H1 (cell line): ENCODE results near the gene PPP2R3B. TPM values are rescaled to one million over a fixed set of nuclear protein-coding genes. Genes with fewer than 3 reads are reported as not detected.

Source experiments
- CTCF ChIA-PET: fragments of 300-600 bp; sonication (Branson Sonifier 250); formaldehyde crosslinking; loops from one replicate; lab custom pipeline; 2021; ENCODE audit not compliant: partially characterized antibody; lab: Charles Lee
- POLR2A ChIA-PET: fragments of 300-600 bp; sonication (Branson Sonifier 250); formaldehyde crosslinking; loops from one replicate; lab custom pipeline; 2021; ENCODE audit warnings: inconsistent platforms; ENCODE audit not compliant: partially characterized antibody; lab: Charles Lee
- DNase-seq, 2 experiments: peaks; one replicate each; pipeline versions ENCODE4 v3.0.0 to v3.0.0-alpha.2; 2010 to 2022; ENCODE audit warnings: low spot score in 2 of 2, low read depth in 1 of 2, mixed read lengths in 1 of 2
- FAIRE-seq: peaks from 2 replicates; lab custom pipeline; 2011; peaks lifted over from hg19 to GRCh38; lab: Jason Lieb, UNC
- H2AFZ ChIP-seq: 2 replicates; pipeline ENCODE4 v1.8.1; 2012; ENCODE audit warnings: low read length, inconsistent platforms
- H2AK5ac ChIP-seq: 2 replicates; pipeline ENCODE4 v1.6.1; 2013; ENCODE audit warnings: low read depth, low read length
- H2BK120ac ChIP-seq: replicated peaks from 2 replicates; pipeline ENCODE3; 2013; ENCODE audit warnings: low read depth, low read length, inconsistent platforms
- H2BK12ac ChIP-seq: 2 replicates; pipeline ENCODE4 v1.6.1; 2013; ENCODE audit warnings: low read depth, low read length
- H2BK15ac ChIP-seq: 2 replicates; pipeline ENCODE4 v1.6.1; 2013; ENCODE audit warnings: low read length
- H2BK20ac ChIP-seq: 2 replicates; pipeline ENCODE4 v1.6.1; 2013; ENCODE audit warnings: low read length
- H2BK5ac ChIP-seq: 2 replicates; pipeline ENCODE4 v1.6.1; 2013; ENCODE audit warnings: low read depth, low read length
- H3K14ac ChIP-seq: 2 replicates; pipeline ENCODE4 v1.6.1; 2013; ENCODE audit warnings: inconsistent platforms; ENCODE audit not compliant: insufficient read length
- H3K18ac ChIP-seq: 2 replicates; pipeline ENCODE4 v1.6.1; 2013; ENCODE audit warnings: low read length; ENCODE audit errors: extremely low read depth
- H3K23ac ChIP-seq: 2 replicates; pipeline ENCODE4 v1.6.1; 2013; ENCODE audit warnings: inconsistent platforms; ENCODE audit not compliant: insufficient read length
- H3K23me2 ChIP-seq: 2 replicates; pipeline ENCODE4 v1.6.1; 2013; ENCODE audit warnings: low read depth, low read length
- H3K27ac ChIP-seq: 2 replicates; pipeline ENCODE4 v1.6.1; 2011; ENCODE audit warnings: low read depth, low read length, inconsistent platforms
- H3K27me3 ChIP-seq, 4 experiments: replicated peaks in 1 of 4; 1 replicate in 1 of 4; 2 replicates in 3 of 4; pipeline versions ENCODE4 v1.6.1 to v1.8.1; 2011 to 2013; ENCODE audit warnings: low read length in 3 of 4, mild to moderate bottlenecking in 3 of 4, inconsistent platforms in 2 of 4, mixed read lengths in 2 of 4, moderate library complexity in 1 of 4; ENCODE audit not compliant: control insufficient read depth in 3 of 4, insufficient read depth in 3 of 4; ENCODE audit errors: extremely low read depth in 1 of 4
- H3K36me3 ChIP-seq, 4 experiments: 2 replicates each; pipeline versions ENCODE4 v1.6.1 to v1.8.1; 2011 to 2013; ENCODE audit warnings: mild to moderate bottlenecking in 4 of 4, low read length in 3 of 4, moderate library complexity in 2 of 4, control low read depth in 1 of 4, inconsistent platforms in 1 of 4; ENCODE audit not compliant: insufficient read depth in 4 of 4, control insufficient read depth in 2 of 4
- H3K4ac ChIP-seq: replicated peaks from 2 replicates; pipeline ENCODE3; 2013; ENCODE audit warnings: low read length, low read depth, mixed read lengths, inconsistent platforms; ENCODE audit not compliant: insufficient read length
- H3K4me1 ChIP-seq, 4 experiments: replicated peaks in 1 of 4; 1 replicate in 1 of 4; 2 replicates in 3 of 4; pipeline versions ENCODE4 v1.6.1 to v1.8.1; 2011 to 2013; ENCODE audit warnings: low read length in 3 of 4, inconsistent platforms in 2 of 4, mixed read lengths in 1 of 4; ENCODE audit not compliant: insufficient read depth in 4 of 4, control insufficient read depth in 3 of 4
- H3K4me2 ChIP-seq, 2 experiments: 2 replicates each; pipeline versions ENCODE4 v1.6.1 to v1.8.1; 2011 to 2013; ENCODE audit warnings: low read depth in 2 of 2, low read length in 2 of 2, control low read depth in 1 of 2, inconsistent platforms in 1 of 2, mild to moderate bottlenecking in 1 of 2; ENCODE audit not compliant: insufficient read depth in 1 of 2
- H3K4me3 ChIP-seq, 4 experiments: fragments of 200-600, 300-600 bp in 1 of 4; sonication (generic), shearing (Covaris generic), sonication (Bioruptor Twin) in 1 of 4; 2 replicates each; pipeline versions ENCODE4 v1.5.1 to v1.8.1; 2011 to 2016; ENCODE audit warnings: low read length in 4 of 4, low read depth in 3 of 4, control low read depth in 2 of 4, inconsistent platforms in 2 of 4, mild to moderate bottlenecking in 2 of 4, mixed read lengths in 1 of 4, moderate library complexity in 1 of 4; ENCODE audit not compliant: insufficient read depth in 2 of 4; ENCODE audit errors: extremely low read depth in 1 of 4
- H3K56ac ChIP-seq: replicated peaks from 2 replicates; pipeline ENCODE3; 2013; ENCODE audit warnings: low read depth, mild to moderate bottlenecking, mixed read lengths, low read length, inconsistent platforms; ENCODE audit not compliant: insufficient read length
- H3K79me1 ChIP-seq: 2 replicates; pipeline ENCODE4 v1.6.1; 2013; ENCODE audit warnings: low read depth, low read length, control low read depth
- H3K79me2 ChIP-seq, 2 experiments: 2 replicates each; pipeline versions ENCODE4 v1.6.1 to v1.8.1; 2012 to 2013; ENCODE audit warnings: low read length in 2 of 2, mild to moderate bottlenecking in 2 of 2, inconsistent platforms in 1 of 2; ENCODE audit not compliant: insufficient read depth in 2 of 2, control insufficient read depth in 1 of 2
- H3K9ac ChIP-seq, 4 experiments: replicated peaks in 1 of 4; 1 replicate in 1 of 4; 2 replicates in 3 of 4; pipeline versions ENCODE4 v1.6.1 to v1.8.1; 2011 to 2013; ENCODE audit warnings: low read depth in 3 of 4, low read length in 3 of 4, control low read depth in 2 of 4, mild to moderate bottlenecking in 2 of 4, moderate library complexity in 2 of 4, inconsistent platforms in 1 of 4; ENCODE audit errors: extremely low read depth in 1 of 4
- H3K9me3 ChIP-seq, 2 experiments: 2 replicates each; pipeline versions ENCODE4 v1.6.1 to v1.8.1; 2012 to 2013; ENCODE audit warnings: mild to moderate bottlenecking in 2 of 2, moderate library complexity in 2 of 2, control low read depth in 1 of 2, inconsistent platforms in 1 of 2, low read depth in 1 of 2, low read length in 1 of 2, mixed read lengths in 1 of 2; ENCODE audit not compliant: insufficient read depth in 2 of 2
- H4K20me1 ChIP-seq, 2 experiments: replicated peaks in 1 of 2; 2 replicates each; pipeline versions ENCODE3 to v1.8.1; 2011 to 2013; ENCODE audit warnings: inconsistent platforms in 2 of 2, low read length in 2 of 2, mild to moderate bottlenecking in 1 of 2; ENCODE audit not compliant: insufficient read depth in 2 of 2, control insufficient read depth in 1 of 2
- H4K5ac ChIP-seq: 2 replicates; pipeline ENCODE4 v1.6.1; 2013; ENCODE audit warnings: low read length, low read depth, mixed read lengths, inconsistent platforms; ENCODE audit not compliant: insufficient read length
- H4K8ac ChIP-seq: 2 replicates; pipeline ENCODE4 v1.8.0; 2013; ENCODE audit warnings: mild to moderate bottlenecking, moderate library complexity, low read length, inconsistent platforms; ENCODE audit not compliant: insufficient read depth; ENCODE audit errors: extremely low read depth
- H4K91ac ChIP-seq: replicated peaks from 2 replicates; pipeline ENCODE3; 2013; ENCODE audit warnings: low read length, mixed read lengths, inconsistent platforms; ENCODE audit not compliant: insufficient read length
- CEBPB ChIP-seq: IDR thresholded peaks from 2 replicates; pipeline ENCODE4 v1.6.1; 2012; ENCODE audit warnings: low read depth, low read length
- SIRT6 ChIP-seq: IDR thresholded peaks from one replicate; pipeline ENCODE4 v1.7.1; 2012; ENCODE audit warnings: low read length, inconsistent platforms
- WGBS, 2 experiments: shearing (Covaris generic) in 1 of 2; methylation state at CpG; one replicate each; pipeline versions ENCODE4 v1.1.6 to v1.1.7; 2013 to 2015; ENCODE audit warnings: low lambda C conversion rate in 2 of 2, mixed read lengths in 2 of 2, inconsistent platforms in 1 of 2, low coverage in 1 of 2, missing lambda C conversion rate in 1 of 2; ENCODE audit not compliant: insufficient replicate concordance in 2 of 2, insufficient coverage in 1 of 2, insufficient read length in 1 of 2; ENCODE audit errors: extremely low coverage in 1 of 2, missing lambda C conversion rate in 1 of 2; 5-methylcytosine and 5-hydroxymethylcytosine counted together
- polyA plus RNA-seq, 7 experiments: library from polyadenylated mRNA; depleted of rRNA in 3 of 7; stranded (reverse) in 5 of 7; unstranded in 2 of 7; fragments of >200 nt in 5 of 7; fragments of 200-250 nt in 2 of 7; gene quantifications; 1 replicate in 5 of 7; 2 replicates in 1 of 7; 4 replicates in 1 of 7; pipeline versions ENCODE4 v1.2.1 to v1.2.3, GENCODE V29; 2011 to 2013; ENCODE audit warnings: missing spikeins in 2 of 7, mixed read lengths in 2 of 7
- total RNA-seq: library from RNA; stranded (reverse); fragmentation: NEBNext Ultra II Directional; extraction: Animal tissue kit (Norgen Biotek cat#: 25700); gene quantifications from 2 replicates; pipeline ENCODE4 v1.2.1, GENCODE V29; 2021
- TF ChIP-seq, protein P1 (sequence below), 3 experiments: IDR thresholded peaks; 1 replicate in 2 of 3; 2 replicates in 1 of 3; pipeline versions ENCODE4 v1.5.1 to v1.6.1; 2011; ENCODE audit warnings: low read length in 3 of 3, mild to moderate bottlenecking in 3 of 3, inconsistent platforms in 2 of 3, low read depth in 1 of 3, moderate library complexity in 1 of 3; ENCODE audit not compliant: insufficient read depth in 1 of 3; ENCODE audit errors: control extremely low read depth in 1 of 3
- TF ChIP-seq, protein P2 (sequence below): IDR thresholded peaks from 2 replicates; pipeline ENCODE4 v1.6.1; 2012; ENCODE audit warnings: low read length, inconsistent platforms

Gene PPP2R3B
- total and polyA plus RNA-seq, 2 of the 8 experiments (the other 6 are each of a cell fraction or from before 2014, with no cell fraction given): 47.6 to 86.7 TPM

DNA sequence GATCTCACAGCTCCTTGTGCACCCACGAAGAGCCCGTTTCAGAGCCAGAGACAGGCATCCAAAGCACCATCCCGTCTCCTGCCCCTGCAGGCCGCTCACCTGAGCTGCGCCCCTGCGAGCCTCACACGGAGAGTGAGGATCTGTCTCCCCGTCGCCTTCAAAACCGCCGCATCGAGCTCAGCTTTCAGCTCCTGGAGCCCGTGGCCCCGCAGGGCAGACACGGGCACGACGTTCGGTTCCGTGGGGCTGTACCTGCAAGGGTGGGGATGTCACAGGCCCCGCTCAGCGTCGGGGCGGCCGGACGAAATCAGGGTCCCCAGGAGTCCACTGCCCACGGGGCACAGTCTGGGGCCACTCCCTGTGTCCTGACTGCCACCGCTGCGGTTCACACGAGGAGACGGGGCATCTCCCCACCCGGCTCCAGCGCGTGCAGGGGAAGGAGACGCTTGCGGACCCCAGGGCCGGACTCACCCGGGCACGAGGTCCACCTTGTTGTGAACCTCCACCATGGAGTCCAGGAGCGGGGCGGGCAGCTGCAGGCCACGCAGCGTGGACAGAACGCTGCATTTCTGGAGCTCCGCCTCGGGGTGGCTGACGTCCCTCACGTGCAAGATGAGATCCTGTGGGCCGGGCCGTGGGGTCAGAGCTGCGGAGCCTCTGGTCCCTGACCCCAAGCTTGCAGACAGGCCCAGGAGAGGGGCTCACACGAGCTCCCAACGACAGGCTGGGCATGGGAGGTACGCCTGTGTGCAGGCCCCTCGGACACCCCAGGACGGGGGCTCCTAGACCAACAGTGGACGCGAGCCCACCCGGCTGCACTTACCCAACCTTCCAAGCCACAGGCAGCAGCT lies 79.2 kb downstream of the PPP2R3B start:
- Histone ChIP-seq H4K91ac (no peak overlapping the region), H3K9ac (no peak overlapping the region), H2AK5ac (no peak overlapping the region), H3K4me3 (no peak overlapping the region), H2BK15ac (no peak overlapping the region), H4K5ac (no peak overlapping the region), H3K14ac (no peak overlapping the region), H4K20me1 (peaks cover 6 to 23% of the 10 kb centered on the region in 2 experiments), H3K79me1 (peaks cover 5% of the 10 kb centered on the region; the same call in 1 of the 2 replicates), H2BK20ac (no peak overlapping the region), H3K9me3 (no peaks in the 10 kb centered on the region; a peak in 1 of 4 replicates), H3K4me1 (no peaks in the 10 kb centered on the region), H3K23me2 (peaks cover 6% of the 10 kb centered on the region; the same call in 1 of the 2 replicates), H3K79me2 (no peaks in the 10 kb centered on the region; a peak in 1 of 4 replicates), H3K27me3 (no peaks in the 10 kb centered on the region), H3K18ac (no peak overlapping the region), H2BK12ac (no peak overlapping the region), H3K4me2 (no peak overlapping the region), H3K27ac (no peak overlapping the region), H2BK120ac (no peak overlapping the region), H3K56ac (no peak overlapping the region), H4K8ac (no peak overlapping the region; the same call in 1 of the 2 replicates), H3K36me3 (peaks cover 23 to 71% (median 49%) of the 10 kb centered on the region in 4 experiments), H2BK5ac (no peak overlapping the region), H2AFZ (no peak overlapping the region), H3K4ac (no peak overlapping the region), H3K23ac (no peak overlapping the region)
- DNase-seq: no peak
- TF ChIP-seq, protein P1, sequence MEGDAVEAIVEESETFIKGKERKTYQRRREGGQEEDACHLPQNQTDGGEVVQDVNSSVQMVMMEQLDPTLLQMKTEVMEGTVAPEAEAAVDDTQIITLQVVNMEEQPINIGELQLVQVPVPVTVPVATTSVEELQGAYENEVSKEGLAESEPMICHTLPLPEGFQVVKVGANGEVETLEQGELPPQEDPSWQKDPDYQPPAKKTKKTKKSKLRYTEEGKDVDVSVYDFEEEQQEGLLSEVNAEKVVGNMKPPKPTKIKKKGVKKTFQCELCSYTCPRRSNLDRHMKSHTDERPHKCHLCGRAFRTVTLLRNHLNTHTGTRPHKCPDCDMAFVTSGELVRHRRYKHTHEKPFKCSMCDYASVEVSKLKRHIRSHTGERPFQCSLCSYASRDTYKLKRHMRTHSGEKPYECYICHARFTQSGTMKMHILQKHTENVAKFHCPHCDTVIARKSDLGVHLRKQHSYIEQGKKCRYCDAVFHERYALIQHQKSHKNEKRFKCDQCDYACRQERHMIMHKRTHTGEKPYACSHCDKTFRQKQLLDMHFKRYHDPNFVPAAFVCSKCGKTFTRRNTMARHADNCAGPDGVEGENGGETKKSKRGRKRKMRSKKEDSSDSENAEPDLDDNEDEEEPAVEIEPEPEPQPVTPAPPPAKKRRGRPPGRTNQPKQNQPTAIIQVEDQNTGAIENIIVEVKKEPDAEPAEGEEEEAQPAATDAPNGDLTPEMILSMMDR (IDR thresholded peaks at IDR 0.05; ENCODE audit: control extremely low read depth in 1 of 3, insufficient read depth in 1 of 3, low read depth in 1 of 3, low read length in 3 of 3): peak in 1 of 3 experiments; percentile 2; a peak in 1 of 4 replicates
- TF ChIP-seq CEBPB: no peak
- TF ChIP-seq, protein P2, sequence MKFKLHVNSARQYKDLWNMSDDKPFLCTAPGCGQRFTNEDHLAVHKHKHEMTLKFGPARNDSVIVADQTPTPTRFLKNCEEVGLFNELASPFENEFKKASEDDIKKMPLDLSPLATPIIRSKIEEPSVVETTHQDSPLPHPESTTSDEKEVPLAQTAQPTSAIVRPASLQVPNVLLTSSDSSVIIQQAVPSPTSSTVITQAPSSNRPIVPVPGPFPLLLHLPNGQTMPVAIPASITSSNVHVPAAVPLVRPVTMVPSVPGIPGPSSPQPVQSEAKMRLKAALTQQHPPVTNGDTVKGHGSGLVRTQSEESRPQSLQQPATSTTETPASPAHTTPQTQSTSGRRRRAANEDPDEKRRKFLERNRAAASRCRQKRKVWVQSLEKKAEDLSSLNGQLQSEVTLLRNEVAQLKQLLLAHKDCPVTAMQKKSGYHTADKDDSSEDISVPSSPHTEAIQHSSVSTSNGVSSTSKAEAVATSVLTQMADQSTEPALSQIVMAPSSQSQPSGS: no peak
- TF ChIP-seq SIRT6: no peak
- ChIA-PET POLR2A (no interaction called here), CTCF (no interaction called here)
- FAIRE-seq: no peak
- 94% methylated on average over 44 of the region's 58 CpGs; no CpG with 5 or more reads in 1 of the 2 experiments for WGBS, 2 experiments
